ENCODE data around the gene SAAL1.

Gene SAAL1

DNA sequence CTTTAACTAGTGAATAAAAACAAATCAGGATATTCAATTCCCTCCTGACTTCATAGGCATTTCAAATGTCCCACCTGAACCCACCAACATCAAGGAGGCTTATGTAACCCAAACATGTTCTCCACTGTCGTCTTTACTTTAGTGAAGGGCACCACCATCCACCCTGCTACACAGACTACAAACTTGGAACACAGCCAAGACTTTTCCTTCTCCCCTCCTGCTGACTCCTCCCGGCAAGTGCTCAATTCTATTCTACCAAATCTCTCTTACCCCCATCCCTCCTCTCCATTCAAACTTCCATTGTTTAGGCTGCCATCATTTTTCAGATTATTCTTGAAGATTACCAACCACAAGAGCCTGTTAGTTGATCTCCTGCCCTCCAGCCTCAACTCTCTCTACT lies 24.3 kb downstream of the SAAL1 start:
- DNase-seq, result no peak

DNA sequence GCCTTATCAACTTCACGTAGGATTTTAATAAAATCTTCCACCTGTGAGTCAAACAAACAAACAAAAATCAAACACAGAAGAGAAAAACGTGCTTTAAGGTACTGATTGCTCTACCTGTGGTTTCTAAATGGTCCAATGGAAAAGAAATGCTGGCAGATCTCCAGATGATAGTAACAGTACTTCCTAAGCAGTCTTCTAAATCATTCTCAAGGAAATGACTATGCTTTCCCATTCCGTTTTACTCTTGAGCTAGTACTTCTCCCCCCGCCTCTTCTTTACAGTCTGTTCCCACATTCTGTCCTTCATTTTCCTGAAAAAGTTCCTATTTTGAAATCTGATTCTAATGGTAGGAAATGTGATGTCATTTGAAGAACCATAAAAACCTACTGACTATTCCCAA lies 25.4 kb downstream of the SAAL1 start:
- no peak for DNase-seq

DNA sequence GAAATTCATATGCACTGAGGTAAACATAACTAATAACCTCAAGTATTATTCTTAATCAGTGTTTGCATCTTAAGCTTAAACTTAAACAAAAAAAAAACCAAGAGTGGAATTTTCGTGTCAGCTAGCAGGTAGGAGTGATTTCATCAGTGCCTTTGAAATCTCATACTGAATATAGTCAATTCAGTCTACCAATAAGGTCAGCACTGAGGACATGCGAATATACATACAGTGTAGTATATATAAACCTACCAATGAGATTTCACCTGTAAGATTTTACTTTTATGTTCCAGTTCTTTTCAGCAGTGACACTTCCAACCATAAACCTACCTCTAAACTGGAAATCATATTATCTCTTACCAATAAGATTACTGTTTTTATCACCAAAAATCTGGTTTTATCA lies 27.0 kb downstream of the SAAL1 start:
- no peak for DNase-seq

DNA sequence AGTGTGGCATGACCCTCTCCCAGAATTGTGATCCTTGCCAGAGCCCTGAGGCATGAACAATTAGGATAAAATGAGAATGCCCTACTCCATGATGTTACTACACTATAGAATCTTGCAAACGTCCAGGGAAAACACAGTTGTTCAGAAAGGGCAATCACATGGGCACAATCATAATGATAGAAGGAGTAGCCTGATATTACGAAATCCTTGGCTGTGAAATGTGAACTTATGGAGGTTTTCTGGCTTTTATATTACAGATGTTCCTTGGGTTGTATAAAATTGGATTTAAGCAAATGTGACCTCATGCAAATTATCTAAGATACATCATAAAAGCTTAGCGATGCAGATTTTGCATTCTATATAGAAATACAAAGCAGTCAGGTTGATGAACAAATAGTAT lies 30.4 kb downstream of the SAAL1 start:
- DNase-seq, result no peak

DNA sequence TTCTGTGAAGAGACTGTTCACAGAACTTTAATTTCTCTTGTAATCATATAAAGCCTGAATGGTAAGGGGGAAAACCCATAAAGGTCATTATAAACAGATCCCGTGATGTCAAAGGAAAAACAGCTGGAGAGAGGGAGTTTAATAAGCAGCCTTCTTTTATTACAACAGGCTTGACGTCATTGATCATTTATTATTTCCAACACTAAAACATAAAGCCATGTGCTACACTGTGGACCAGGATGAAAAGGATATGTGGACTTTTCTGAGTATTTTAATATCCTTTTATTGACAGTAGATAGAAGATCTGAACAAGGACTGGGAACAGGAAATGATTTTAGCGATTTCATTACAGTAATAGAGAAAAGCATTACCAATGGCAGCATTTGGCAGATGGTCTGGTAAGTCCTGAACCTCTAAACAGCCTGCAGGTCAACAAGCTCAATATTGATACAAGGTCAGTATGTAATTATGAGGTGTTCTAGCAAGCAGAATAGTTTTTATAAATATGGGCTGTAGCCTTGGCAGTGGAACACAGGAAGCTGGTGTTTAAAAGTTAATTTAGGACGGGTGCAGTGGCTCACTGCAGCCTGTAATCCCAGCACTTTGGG lies 34.7 kb downstream of the SAAL1 start:
- no peak for DNase-seq

DNA sequence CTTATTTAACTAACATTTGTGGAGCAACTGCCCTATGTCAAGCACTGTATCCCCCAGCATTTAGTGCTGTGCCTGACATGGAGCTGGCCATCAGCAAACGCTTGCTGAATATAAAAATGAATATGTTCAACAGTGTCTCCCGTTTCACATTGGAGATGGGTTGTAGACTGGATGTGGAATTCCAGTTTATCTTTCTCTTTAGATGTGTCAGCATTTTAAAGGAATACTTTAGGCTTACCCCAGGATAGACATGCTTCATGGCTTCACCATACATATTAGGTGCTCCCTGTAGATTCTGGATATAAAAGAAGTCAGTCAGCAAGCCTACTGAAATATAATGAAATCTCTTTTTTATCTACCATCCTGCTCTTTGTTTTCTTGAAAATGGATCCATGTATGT lies 38.5 kb downstream of the SAAL1 start:
- DNase-seq, result no peak

DNA sequence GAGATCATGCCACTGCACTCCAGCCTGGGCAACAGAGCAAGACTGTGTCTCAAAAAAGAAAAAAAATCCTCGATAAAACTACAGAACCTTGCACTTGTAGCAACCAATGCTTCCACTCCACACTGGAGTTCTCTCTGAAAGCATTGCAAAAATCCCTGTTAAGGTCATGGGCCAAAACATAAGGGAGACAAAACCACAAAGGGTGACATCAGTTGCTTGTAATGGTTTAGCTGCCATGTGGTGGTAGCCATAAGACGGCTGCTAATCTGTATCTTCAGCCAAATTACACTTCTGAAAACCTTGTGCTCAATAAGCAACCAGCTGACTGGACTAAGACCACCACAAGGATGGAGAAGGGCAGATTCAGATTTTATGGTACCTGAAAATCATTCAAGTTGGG lies 39.3 kb downstream of the SAAL1 start:
- DNase-seq, result no peak

DNA sequence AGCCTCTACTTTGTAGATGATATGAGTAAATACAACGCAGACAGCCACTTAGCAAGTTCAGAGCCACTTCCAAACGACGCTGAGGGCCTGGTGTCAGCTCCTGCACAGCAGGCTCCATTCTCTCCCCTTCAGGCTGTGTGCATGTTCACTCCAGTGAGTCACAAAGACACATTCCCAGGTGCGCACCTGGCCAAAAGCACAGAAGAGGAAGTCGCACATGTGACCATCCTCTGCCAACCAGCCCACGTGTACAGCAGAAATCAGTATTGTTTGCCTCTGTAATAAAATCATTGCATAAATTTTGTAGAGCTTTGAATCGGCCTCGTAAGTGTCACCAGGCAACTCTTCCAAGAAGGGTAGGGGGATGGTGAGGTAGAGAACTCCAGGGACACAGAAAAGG lies 40.3 kb downstream of the SAAL1 start:
- no peak for DNase-seq

DNA sequence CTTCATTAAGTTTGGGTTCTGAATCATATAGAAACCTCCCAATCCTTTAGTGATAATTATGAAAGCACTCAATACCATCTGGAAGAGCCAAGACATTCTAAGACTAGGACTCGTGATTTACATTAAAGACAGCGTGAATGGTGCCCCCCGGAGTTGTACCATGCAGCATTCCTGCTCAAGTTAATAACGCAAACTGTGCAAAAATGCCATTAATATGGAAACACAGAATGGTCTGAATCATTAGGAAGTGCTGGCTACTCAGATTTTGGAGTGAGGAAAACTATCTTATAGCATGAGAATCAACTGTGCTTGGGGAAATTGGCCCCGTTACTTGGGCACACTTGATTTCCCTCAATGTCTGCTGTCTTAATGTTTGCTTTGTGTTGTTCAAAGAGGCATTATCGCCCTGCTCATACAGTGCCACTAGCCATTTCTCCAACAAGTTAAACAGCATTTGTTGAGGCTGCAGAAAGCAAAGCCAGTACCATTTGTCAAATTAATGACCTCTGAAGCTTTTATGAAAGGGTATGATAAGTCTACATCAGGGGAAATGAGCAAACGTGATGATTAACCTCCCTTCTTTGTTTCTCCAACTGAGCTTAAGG lies 41.3 kb downstream of the SAAL1 start:
- no peak for DNase-seq

DNA sequence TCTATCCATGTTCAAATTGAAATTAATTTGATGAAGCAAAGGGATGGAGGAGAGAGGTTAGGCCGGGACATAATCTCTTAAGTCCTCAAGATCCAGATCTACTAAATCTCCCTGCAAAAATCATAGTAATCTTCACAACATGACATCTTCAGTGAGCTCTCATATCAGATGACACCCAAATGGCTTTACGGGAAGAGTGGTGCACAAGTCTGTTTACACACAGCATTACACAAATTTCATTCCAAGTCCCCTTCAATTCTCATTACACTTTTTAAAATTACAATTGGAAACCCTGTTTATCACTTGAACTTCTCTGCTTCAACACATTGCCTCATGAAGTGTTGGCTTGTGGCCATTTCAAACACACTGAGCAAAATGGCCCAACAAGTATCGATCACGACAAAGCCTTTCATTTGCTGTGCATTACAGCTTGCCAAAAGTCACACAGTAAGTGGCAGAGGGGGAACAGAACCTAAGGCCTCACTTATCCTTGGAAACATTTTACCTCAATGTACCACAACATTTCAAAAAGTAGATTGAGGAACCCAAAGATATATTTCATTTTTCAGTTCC lies 41.9 kb downstream of the SAAL1 start:
- DNase-seq, result no peak

DNA sequence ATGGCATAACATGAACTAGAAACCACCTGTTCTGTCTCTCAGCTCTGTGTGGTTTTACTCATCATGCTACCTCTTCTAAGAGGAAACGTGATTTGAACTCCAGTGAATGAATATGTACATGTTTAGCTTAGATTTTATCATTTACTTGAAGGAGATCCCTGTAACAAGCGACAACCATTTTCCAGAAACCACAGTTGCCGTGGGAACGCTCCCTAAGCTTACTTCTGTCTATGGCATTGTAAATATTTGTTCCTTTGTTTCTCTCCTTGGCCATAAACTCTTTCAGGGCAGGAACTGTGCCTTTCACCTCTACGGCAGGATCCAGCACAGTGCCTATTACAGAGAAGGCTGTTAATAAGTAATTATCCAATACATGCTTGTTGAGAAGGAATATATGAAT lies 42.8 kb downstream of the SAAL1 start:
- DNase-seq, result no peak

DNA sequence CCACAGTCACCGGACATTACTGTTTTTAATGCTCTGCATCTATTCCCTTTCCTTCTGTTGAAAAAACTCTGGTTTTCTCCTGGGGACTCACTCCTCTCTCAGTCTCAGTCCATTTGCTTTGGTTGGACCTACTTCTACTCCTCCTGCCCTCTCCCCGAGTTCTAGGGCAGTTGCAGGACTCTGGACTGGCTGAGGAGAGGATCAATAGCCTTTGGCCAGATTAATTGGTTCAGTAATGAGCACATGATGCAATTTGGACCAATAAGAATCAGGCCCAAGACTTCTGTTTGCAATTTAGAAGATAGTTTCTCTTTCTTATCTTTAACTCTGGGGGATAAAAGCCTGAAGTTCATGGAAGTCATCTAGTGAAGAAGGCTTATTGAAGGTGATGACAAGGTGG lies 44.5 kb downstream of the SAAL1 start:
- no peak for DNase-seq

DNA sequence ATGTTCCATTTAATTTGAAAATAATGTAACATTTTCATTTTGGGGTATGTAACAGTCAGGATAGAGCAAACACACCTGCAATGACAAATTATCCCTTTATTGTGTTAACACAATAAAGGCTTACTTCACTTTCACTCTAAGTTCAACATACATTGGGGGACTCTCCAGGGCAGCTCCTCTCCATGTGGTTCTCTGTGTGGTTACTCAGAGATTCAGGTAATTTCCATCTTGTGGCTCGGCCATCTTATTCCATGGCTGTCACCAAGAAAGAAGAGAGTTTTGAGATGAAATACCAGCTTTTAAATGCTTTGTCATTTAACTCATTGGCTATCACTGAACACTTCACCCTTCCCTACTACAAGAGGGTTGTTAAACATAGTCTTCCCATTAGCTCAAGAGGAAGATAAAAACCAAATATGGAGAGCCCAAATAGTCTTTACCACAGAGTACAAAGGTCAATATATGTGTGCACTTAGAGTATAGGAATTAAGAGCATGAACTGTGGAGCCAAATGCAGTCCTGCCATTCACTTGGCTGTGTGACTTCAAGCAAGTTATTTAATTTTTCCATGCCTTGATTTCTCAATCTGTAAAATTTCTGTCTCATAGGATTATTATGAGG lies 49.2 kb downstream of the SAAL1 start:
- DNase-seq, result no peak

DNA sequence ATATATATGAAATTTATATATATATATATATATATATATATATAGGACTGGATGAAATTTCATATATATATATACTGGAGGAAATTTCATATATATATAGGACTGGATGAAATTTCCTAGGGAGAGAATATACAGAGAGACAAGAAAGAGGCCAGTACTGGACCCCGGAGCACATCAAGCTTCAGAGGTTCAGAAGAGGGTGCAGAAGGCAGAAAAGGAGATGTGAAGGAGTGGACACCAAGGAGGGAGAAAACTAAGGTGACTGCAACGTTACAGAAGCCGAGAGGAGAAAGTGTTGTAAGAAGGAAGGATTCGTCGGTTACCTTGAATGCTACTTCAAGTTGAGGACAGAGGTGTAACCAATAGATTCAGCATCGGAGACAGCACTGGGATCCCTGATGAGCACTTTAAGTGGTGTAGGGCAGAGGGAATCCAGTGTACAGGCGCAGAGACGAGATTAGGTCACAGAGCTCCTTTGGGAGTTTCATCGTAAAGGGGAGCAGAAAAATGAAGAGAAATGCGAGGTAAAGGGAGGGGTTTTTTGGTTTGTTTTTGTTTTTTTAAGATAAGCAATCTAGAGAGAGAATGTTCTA lies 51.3 kb downstream of the SAAL1 start:
- no peak for DNase-seq

DNA sequence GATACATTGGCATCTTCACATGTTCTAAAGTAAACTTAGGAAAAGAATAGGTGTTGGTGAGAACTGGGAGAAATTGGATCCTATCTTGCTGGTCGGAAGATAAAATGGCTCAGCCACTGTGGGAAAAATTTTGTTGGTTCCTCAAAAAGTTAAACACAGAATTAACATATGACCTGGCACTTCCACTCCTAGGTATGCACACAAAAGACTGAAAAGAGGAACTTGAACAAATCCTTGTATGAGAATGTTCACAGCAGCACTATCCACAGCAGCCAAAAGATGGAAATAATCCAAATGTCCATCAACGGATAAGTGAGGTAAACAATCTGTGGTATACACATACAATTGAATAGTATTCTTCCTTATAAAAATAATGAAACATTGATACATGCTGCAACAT lies 55.0 kb downstream of the SAAL1 start:
- no peak for DNase-seq

DNA sequence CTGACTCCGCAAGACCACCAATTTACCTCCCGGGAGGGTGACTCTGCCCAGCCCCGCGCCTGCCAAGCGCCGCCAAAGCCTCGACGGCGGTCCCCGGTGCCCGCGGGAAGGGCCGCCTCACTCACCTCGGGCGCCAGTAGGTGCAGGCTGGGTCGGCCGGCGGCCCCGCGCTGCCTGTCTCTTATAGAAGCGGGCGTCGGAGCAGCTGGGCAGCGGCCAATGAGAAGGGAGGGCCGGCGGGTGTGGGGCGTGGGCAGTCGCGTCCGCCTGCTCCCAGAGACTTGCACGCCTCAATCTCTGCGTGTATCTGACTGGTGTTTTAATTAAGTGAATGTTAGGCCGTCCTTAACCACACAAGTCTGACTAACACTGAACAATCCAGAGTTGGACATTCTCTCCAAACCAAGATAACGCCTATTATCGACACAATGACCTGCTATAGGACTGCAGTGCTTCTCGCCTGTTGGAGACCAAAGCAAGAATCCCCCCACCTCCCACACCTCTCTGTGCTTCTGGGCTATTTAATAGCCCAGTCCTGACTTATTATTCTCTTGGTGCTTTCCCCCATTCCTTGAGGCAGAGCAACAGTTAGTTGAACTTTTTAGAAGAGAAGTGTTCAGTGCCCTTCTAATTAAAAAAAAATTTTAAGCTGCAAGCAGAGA lies 59.6 kb downstream of the SAAL1 start, which contains the start of gene TPH1:
TSS of gene TPH1 (minus strand) at position 154 of the 662 bp plus-strand sequence. CDS start 5,507 bp downstream, outside the sequence.
- peak in 2 of 4 experiments; percentile 1 to 3 for DNase-seq

DNA sequence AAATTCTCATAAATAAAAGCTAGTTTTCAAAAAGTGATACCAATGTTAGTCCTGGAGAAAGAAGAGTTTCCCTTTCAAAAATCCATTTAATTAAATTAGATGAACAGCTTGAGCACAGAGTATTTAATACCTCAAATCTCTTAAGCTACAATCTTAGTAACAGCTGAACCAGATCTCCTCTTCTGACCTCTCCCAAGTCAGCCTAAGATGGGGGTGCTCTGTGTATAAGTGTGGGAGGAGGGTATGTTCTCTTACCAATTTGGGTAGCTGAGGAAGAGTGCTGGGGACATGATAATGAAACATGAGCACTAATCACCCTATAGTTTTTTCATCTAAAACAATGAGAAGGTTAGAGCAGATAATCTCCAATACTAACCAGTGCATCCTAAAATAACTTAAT lies 69.4 kb downstream of the SAAL1 start:
- DNase-seq, result no peak

All from suppressor macrophage (primary cell).